A172 (cell line): ENCODE data around the gene EIF5. TPM values are rescaled to one million over a fixed set of nuclear protein-coding genes. Genes with fewer than 3 reads are reported as not detected.
A peak's percentile ranks its signal among the peaks of the same experiment; 100 is the strongest.

Source experiments
- DNase-seq: peaks from one replicate; pipeline ENCODE4 v3.0.0-alpha.2; 2015; ENCODE audit warnings: low spot score
- total RNA-seq: library from RNA; depleted of rRNA; stranded (reverse); fragments of >200 nt; shearing (Covaris generic); gene quantifications from 2 replicates; pipeline ENCODE4 v1.2.3, GENCODE V29; 2014; rRNA removed

Gene EIF5
- total RNA-seq, 1 experiment from 2014 or later, result 85.0 TPM

- DNase-seq, result peak; percentile 26
Observed at GRCh38 chr14:103393676-103394626, 59.9 kb downstream of the EIF5 start.

Other genes starting within 250 kb of the EIF5 start
- gene EXOC3L4, start 239.5 kb upstream of the EIF5 start, total RNA-seq, result 3.7 and 8.2 TPM in 2 replicates
- 207 and 346 TPM in 2 replicates for gene TNFAIP2, start 210.8 kb upstream of the EIF5 start, total RNA-seq
- 31.8 and 40.4 TPM in 2 replicates for gene MARK3, start 51.2 kb downstream of the EIF5 start, total RNA-seq
- gene CKB, start 188.6 kb downstream of the EIF5 start, total RNA-seq, result 13.2 and 40.3 TPM in 2 replicates
- gene TRMT61A, start 195.0 kb downstream of the EIF5 start, total RNA-seq, result 8.5 and 10.2 TPM in 2 replicates
- 21.0 and 24.8 TPM in 2 replicates for gene BAG5, start 228.4 kb downstream of the EIF5 start, total RNA-seq
- 24.8 and 25.3 TPM in 2 replicates for gene COA8, start 228.7 kb downstream of the EIF5 start, total RNA-seq